Measurements from ENCODE around the gene F2RL1.
"Not testable (repeated sequence)": the region's sequence is repeated elsewhere in the genome, so short reads cannot be mapped to it uniquely, and the experiment has no call there.

Gene F2RL1

GRCh38 chr5:76787237-76787636 is 31.6 kb upstream of the F2RL1 start:
- TF ChIP-seq CTCF (IDR thresholded peaks at IDR 0.05) = no peak
- peak overlapping the region; percentile 60 to 68 for H3K27ac ChIP-seq
- DNase-seq (ENCODE audit: low spot score) = peak; percentile 89
- H3K4me3 ChIP-seq = no peak overlapping the region

GRCh38 chr5:76788362-76788761 is 30.5 kb upstream of the F2RL1 start:
- H3K27ac ChIP-seq = peak overlapping the region in 1 of 2 donors; percentile 68
- H3K4me3 ChIP-seq = no peak overlapping the region
- no peak for DNase-seq (ENCODE audit: low spot score)
- TF ChIP-seq CTCF (IDR thresholded peaks at IDR 0.05) = no peak

- not testable (repeated sequence) for DNase-seq (ENCODE audit: low spot score); H3K4me3 ChIP-seq
- peak overlapping the region in 1 of 2 donors; percentile 77 for H3K27ac ChIP-seq
Measured at GRCh38 chr5:76789275-76789674, 29.6 kb upstream of the F2RL1 start.

- TF ChIP-seq CTCF (IDR thresholded peaks at IDR 0.05) = no peak
- DNase-seq (ENCODE audit: low spot score) = no peak
- peak overlapping the region; percentile 35 to 77 for H3K27ac ChIP-seq
- H3K4me3 ChIP-seq = no peak overlapping the region
Measured at GRCh38 chr5:76789991-76790581, 28.7 kb upstream of the F2RL1 start.

GRCh38 chr5:76790632-76791290 is 28.1 kb upstream of the F2RL1 start:
- no peak overlapping the region for H3K4me3 ChIP-seq
- TF ChIP-seq CTCF (IDR thresholded peaks at IDR 0.05) = no peak
- H3K27ac ChIP-seq = peak overlapping the region; percentile 35 to 77
- no peak for DNase-seq (ENCODE audit: low spot score)

DNA sequence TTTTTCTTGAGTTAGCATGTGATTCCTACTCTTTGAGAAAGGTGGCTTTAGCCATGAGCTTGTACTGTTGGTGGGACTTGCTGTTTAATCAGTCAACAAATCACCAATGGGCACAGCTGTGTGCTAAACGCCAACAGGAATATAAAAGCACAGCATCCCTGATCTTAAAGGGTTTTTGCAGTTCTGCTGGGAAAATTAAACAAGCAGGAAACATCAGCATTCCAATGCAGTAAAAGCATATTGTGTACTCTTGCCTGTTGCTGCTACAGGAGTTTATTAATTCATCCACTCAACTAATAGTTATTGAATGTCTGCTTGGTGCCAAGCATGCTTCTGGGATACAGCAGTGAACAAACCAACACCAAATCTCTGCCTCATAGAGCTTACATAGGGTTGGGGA is 27.4 kb upstream of the F2RL1 start:
- DNase-seq (ENCODE audit: low spot score) = no peak
- no peak for TF ChIP-seq CTCF (IDR thresholded peaks at IDR 0.05)
- Histone ChIP-seq H3K4me3 (no peak overlapping the region), H3K27ac (peak overlapping the region; percentile 35 to 77)

DNA sequence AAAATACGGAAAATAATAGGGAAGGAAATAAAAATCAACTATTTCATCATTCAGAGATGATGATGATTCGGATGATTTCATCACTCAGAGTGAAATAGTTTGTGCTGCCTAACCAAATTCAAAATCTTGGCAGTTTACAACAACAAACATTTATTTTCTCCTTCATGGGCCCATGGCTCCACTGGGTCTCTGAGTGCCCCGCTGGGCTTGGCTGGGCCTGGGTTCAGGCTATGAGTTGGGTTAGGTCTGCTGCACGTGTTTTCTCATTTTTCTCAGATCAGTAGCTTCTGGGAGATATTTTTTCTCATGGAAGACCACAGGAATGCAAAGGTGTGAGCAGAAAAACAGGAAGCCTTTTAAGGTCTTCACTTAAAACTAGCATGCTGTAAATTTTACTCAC is 24.0 kb upstream of the F2RL1 start:
- no peak for DNase-seq (ENCODE audit: low spot score)
- H3K27ac ChIP-seq = no peak overlapping the region
- no peak overlapping the region for H3K4me3 ChIP-seq
- TF ChIP-seq CTCF (IDR thresholded peaks at IDR 0.05) = no peak

Measured in coronary artery (tissue), 2 donors.